A549 (cell line): ENCODE results near the gene HCFC1R1.

ENCODE experiments used
- CBX2 ChIP-seq: fragments of 200-600 bp; sonication (generic); IDR thresholded peaks from 2 replicates; pipeline ENCODE4 v1.6.1; 2016; ENCODE audit warnings: low read depth, mild to moderate bottlenecking, borderline replicate concordance
- CTCF ChIP-seq: fragments of >200 bp; sonication (Bioruptor Twin); formaldehyde crosslinking; IDR thresholded peaks from 3 replicates; pipeline ENCODE4 v1.5.1; 2016
- HMGXB4 ChIP-seq: fragments of 250-450 bp; sonication (Bioruptor Pico); IDR thresholded peaks from 2 replicates; pipeline ENCODE4 v1.5.0; 2021; ENCODE audit warnings: mild to moderate bottlenecking, moderate library complexity, borderline replicate concordance
- KDM1A ChIP-seq: fragments of 200-600 bp; sonication (generic); IDR thresholded peaks from 2 replicates; pipeline ENCODE4 v1.6.1; 2016; ENCODE audit warnings: low read depth, mild to moderate bottlenecking
- KDM5A ChIP-seq: fragments of 200-600 bp; sonication (generic); IDR thresholded peaks from 2 replicates; pipeline ENCODE4 v1.6.1; 2016; ENCODE audit warnings: antibody characterized with exemption, mild to moderate bottlenecking
- POLR2A ChIP-seq: IDR thresholded peaks from 2 replicates; pipeline ENCODE4 v1.6.1; 2012; ENCODE audit warnings: mild to moderate bottlenecking, low read length
- RFX5 ChIP-seq: fragments of 450-650 bp; IDR thresholded peaks from 2 replicates; pipeline ENCODE4 v1.7.1; 2014; ENCODE audit warnings: antibody characterized with exemption, mild to moderate bottlenecking, moderate library complexity
- TF ChIP-seq, protein P1 (sequence below): fragments of 450-650 bp; IDR thresholded peaks from 2 replicates; pipeline ENCODE4 v1.6.1; 2014; ENCODE audit warnings: antibody characterized with exemption

DNA sequence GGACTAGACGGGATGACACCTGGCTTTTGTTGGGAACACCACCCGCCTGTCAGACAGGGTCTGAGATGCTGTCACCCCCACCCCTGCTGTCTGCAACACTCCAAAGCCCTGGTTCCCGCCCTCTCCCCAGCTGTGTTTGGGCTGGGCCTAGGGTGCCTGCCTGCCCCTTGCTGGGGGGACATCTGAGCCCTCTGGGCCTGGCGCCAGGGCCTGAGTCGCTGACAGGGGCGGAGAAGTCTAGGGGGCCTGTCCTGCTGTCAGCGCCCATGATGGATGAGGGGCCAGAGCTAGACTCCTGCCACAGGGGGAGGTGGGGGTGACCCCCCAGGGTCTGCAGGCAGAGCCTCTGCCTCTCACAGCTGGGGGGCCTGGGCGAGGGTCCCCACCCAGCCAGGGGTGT lies 35.9 kb downstream of the HCFC1R1 start:
- no peak for TF ChIP-seq KDM1A
- TF ChIP-seq, protein P1, sequence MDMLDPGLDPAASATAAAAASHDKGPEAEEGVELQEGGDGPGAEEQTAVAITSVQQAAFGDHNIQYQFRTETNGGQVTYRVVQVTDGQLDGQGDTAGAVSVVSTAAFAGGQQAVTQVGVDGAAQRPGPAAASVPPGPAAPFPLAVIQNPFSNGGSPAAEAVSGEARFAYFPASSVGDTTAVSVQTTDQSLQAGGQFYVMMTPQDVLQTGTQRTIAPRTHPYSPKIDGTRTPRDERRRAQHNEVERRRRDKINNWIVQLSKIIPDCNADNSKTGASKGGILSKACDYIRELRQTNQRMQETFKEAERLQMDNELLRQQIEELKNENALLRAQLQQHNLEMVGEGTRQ = no peak
- TF ChIP-seq KDM5A = no peak
- no peak for TF ChIP-seq CTCF
- no peak for TF ChIP-seq CBX2
- no peak for TF ChIP-seq HMGXB4 (CRISPR knock-in tag)
- TF ChIP-seq RFX5 = no peak
- no peak for TF ChIP-seq POLR2A
